ENCODE data around the gene TANGO2.

Gene TANGO2

GRCh38 chr22:20112623-20113511 is 92.0 kb downstream of the TANGO2 start:
- DNase-seq (ENCODE audit: extremely low read depth, low read depth) = no peak
- TF ChIP-seq CTCF (IDR thresholded peaks at IDR 0.05; ENCODE audit: low read depth, low read length) = no peak

- TF ChIP-seq CTCF (IDR thresholded peaks at IDR 0.05; ENCODE audit: low read depth, low read length) = no peak
- DNase-seq (ENCODE audit: extremely low read depth, low read depth) = no peak
These were observed 92.8 kb downstream of the TANGO2 start for GRCh38 chr22:20113551-20114310.

GRCh38 chr22:20114506-20115475 is 93.9 kb downstream of the TANGO2 start:
- DNase-seq (ENCODE audit: extremely low read depth, low read depth) = no peak
- no peak for TF ChIP-seq CTCF (IDR thresholded peaks at IDR 0.05; ENCODE audit: low read depth, low read length)

GRCh38 chr22:20115691-20116375 is 94.9 kb downstream of the TANGO2 start, which contains the start of gene RANBP1:
TSS of gene RANBP1 (plus strand) at chr22:20116104. CDS start at chr22:20116185, 81 bp downstream.
- TF ChIP-seq CTCF (IDR thresholded peaks at IDR 0.05; ENCODE audit: low read depth, low read length) = no peak
- no peak for DNase-seq (ENCODE audit: extremely low read depth, low read depth)

- no peak for TF ChIP-seq CTCF (IDR thresholded peaks at IDR 0.05; ENCODE audit: low read depth, low read length)
- DNase-seq (ENCODE audit: extremely low read depth, low read depth) = no peak
These were observed 95.6 kb downstream of the TANGO2 start for GRCh38 chr22:20116376-20116950.

All from AG09319 (cell line).